22Rv1 (cell line): ENCODE data around the gene FAM131C.

Source experiments
- H3K27ac ChIP-seq: fragments of 450-650 bp; 2 replicates; pipeline ENCODE4 v1.5.1; 2017
- CTCF ChIP-seq: fragments of 450-650 bp; IDR thresholded peaks from 2 replicates; pipeline ENCODE4 v1.5.1; 2017; ENCODE audit warnings: mild to moderate bottlenecking
- ZFX ChIP-seq: fragments of 450-650 bp; IDR thresholded peaks from 2 replicates; pipeline ENCODE4 v1.6.1; 2017; ENCODE audit warnings: antibody characterized with exemption, borderline replicate concordance

The FAM131C gene

GRCh38 chr1:16118706-16119105 is 45.3 kb upstream of the FAM131C start:
- H3K27ac ChIP-seq: no peak overlapping the region; the same call in 1 of the 2 replicates
- TF ChIP-seq ZFX (no peak), CTCF (no peak)

- H3K27ac ChIP-seq: peak overlapping the region; percentile 23; the same call in 1 of the 2 replicates
- TF ChIP-seq CTCF (no peak), ZFX (no peak)
These were observed 44.5 kb upstream of the FAM131C start for GRCh38 chr1:16117936-16118335.

- TF ChIP-seq ZFX: no peak
- no peak for TF ChIP-seq CTCF
- H3K27ac ChIP-seq: no peak overlapping the region
These were observed 43.9 kb upstream of the FAM131C start for GRCh38 chr1:16117369-16117768.

GRCh38 chr1:16116625-16117024 is 43.2 kb upstream of the FAM131C start:
- no peak overlapping the region for H3K27ac ChIP-seq

GRCh38 chr1:16116002-16116401 is 42.6 kb upstream of the FAM131C start:
- H3K27ac ChIP-seq: no peak overlapping the region
- TF ChIP-seq CTCF: no peak

More at GRCh38 chr1:16116625-16117024, 43.2 kb upstream of the FAM131C start:
- TF ChIP-seq ZFX (no peak), CTCF (no peak)

- TF ChIP-seq ZFX (no peak), CTCF (no peak)
- H3K27ac ChIP-seq: no peak overlapping the region
These were observed 42.1 kb upstream of the FAM131C start for GRCh38 chr1:16115468-16115983.

GRCh38 chr1:16114527-16115467 is 41.3 kb upstream of the FAM131C start:
- no peak for TF ChIP-seq ZFX
- no peak for TF ChIP-seq CTCF
- H3K27ac ChIP-seq: no peak overlapping the region
